Measurements from ENCODE around the gene KRT26.
A peak's percentile ranks its signal among the peaks of the same experiment; 100 is the strongest.

Gene KRT26, protein sequence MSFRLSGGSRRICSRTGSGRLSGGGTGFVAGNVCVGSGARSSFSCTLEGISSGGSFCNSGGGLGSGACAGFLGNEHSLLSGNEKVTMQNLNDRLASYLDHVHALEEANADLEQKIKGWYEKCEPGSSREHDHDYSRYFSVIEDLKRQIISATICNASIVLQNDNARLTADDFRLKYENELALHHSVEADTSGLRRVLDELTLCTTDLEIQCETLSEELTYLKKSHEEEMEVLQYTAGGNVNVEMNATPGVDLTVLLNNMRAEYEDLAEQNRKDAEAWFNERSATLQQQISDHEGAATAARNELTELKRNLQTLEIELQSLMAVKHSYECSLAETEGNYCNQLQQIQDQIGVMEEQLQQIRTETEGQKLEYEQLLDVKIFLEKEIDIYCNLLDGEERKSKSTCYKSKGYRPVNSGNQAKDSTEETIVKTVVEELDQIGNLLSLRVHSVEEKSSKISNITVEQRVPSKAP

GRCh38 chr17:40772101-40772500 is at the start of gene KRT26:
Gene KRT26 (minus strand): TSS chr17:40772201. CDS start chr17:40772113, 88 bp downstream.
- H3K27ac ChIP-seq: no peak within 1 kb of the TSS
- H3K4me3 ChIP-seq: no peak within 1 kb of the TSS
- DNase-seq (ENCODE audit: low spot score): no peak
- TF ChIP-seq, protein P1, sequence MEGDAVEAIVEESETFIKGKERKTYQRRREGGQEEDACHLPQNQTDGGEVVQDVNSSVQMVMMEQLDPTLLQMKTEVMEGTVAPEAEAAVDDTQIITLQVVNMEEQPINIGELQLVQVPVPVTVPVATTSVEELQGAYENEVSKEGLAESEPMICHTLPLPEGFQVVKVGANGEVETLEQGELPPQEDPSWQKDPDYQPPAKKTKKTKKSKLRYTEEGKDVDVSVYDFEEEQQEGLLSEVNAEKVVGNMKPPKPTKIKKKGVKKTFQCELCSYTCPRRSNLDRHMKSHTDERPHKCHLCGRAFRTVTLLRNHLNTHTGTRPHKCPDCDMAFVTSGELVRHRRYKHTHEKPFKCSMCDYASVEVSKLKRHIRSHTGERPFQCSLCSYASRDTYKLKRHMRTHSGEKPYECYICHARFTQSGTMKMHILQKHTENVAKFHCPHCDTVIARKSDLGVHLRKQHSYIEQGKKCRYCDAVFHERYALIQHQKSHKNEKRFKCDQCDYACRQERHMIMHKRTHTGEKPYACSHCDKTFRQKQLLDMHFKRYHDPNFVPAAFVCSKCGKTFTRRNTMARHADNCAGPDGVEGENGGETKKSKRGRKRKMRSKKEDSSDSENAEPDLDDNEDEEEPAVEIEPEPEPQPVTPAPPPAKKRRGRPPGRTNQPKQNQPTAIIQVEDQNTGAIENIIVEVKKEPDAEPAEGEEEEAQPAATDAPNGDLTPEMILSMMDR (IDR thresholded peaks at IDR 0.05): no peak

DNA sequence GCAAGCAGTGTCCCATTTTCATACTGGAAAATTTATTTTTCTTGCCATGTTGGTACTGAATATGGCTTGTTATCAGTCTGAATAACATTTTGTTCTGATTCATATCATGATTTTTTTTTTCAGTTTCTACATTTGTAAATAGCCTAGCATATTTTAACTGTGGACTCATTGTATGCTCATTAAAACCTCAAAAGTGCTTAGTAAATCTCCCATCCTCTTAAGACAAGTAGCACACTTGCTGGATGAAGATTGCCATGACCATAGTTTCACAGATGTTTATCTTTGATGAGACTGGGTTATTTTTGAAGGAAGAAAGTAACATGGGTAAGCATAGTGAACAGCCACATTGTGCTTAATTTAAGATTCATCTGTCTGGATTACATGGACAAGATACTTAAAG is 49.5 kb upstream of the KRT26 start:
- DNase-seq (ENCODE audit: low spot score): no peak
- TF ChIP-seq, protein P1 (IDR thresholded peaks at IDR 0.05): no peak
- H3K4me3 ChIP-seq: no peak overlapping the region
- no peak overlapping the region for H3K27ac ChIP-seq

GRCh38 chr17:40820228-40820838 is 48.3 kb upstream of the KRT26 start:
- TF ChIP-seq, protein P1 (IDR thresholded peaks at IDR 0.05): no peak
- DNase-seq (ENCODE audit: low spot score): no peak
- Histone ChIP-seq H3K27ac (no peak overlapping the region), H3K4me3 (no peak overlapping the region)

DNA sequence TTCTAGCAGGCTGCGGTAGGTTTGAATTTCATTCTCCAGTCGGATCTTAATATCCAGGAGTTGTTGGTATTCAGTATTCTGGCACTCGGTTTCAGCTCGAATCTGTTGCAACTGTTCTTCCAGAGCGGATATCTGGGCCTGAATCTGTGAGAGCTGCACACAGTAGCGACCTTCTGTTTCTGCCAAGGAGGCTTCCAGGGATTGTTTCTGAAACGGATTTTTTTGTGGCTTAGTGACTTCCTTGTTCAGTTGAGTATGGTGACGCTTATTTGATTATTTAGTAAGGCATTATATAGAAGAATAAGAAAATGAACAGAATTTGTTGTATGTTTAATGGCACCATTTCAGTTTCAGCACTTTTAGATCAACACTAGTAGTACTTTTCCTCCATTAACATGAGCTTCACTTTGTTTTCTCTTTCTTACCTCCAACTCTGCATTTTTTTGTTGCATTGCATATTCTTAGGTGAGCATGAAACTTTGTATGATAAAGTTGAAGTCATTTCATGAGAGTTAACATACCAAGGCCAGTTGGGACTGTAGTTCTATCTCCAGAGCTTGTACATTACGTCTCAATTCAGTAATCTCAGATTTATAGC is 47.6 kb upstream of the KRT26 start:
- TF ChIP-seq, protein P1 (IDR thresholded peaks at IDR 0.05): no peak
- Histone ChIP-seq H3K4me3 (peak overlapping the region; percentile 78), H3K27ac (peak overlapping the region in 1 of 2 donors; percentile 92)
- DNase-seq (ENCODE audit: low spot score): no peak

- H3K4me3 ChIP-seq: peak overlapping the region; percentile 78
- TF ChIP-seq, protein P1 (IDR thresholded peaks at IDR 0.05): no peak
- H3K27ac ChIP-seq: peak overlapping the region; percentile 80 to 92
- peak; percentile 83 for DNase-seq (ENCODE audit: low spot score)
Observed at GRCh38 chr17:40818733-40819527, 46.9 kb upstream of the KRT26 start.

GRCh38 chr17:40818343-40818732 is 46.3 kb upstream of the KRT26 start:
- peak overlapping the region; percentile 80 to 92 for H3K27ac ChIP-seq
- TF ChIP-seq, protein P1 (IDR thresholded peaks at IDR 0.05): no peak
- H3K4me3 ChIP-seq: peak overlapping the region; percentile 78
- no peak for DNase-seq (ENCODE audit: low spot score)
